DND-41 (cell line): ENCODE results near the gene EFCAB10.

Source experiments
- ATAC-seq: fragments of 200-7000 bp; cut with Tn5 transposase; 3 replicates; pipeline ENCODE4 v1.9.1; 2021; ENCODE audit warnings: low read depth; ENCODE audit not compliant: insufficient read depth
- DNase-seq: peaks from one replicate; pipeline ENCODE4 v3.0.0-alpha.2; 2020
- H2AFZ ChIP-seq: 2 replicates; pipeline ENCODE4 v1.6.0; 2012; ENCODE audit warnings: low read depth, low read length
- H3K27ac ChIP-seq: 2 replicates; pipeline ENCODE4 v1.5.1; 2012; ENCODE audit warnings: low read length, inconsistent platforms
- H3K27me3 ChIP-seq: fragments of 200-600 bp; sonication (generic); 2 replicates; pipeline ENCODE4 v1.6.0; 2012; ENCODE audit warnings: low read length, mild to moderate bottlenecking, inconsistent platforms; ENCODE audit not compliant: insufficient read depth, poor library complexity
- H3K36me3 ChIP-seq: 2 replicates; pipeline ENCODE4 v1.5.1; 2012; ENCODE audit warnings: low read length, inconsistent platforms; ENCODE audit not compliant: insufficient read depth
- H3K4me1 ChIP-seq: 2 replicates; pipeline ENCODE4 v1.5.1; 2012; ENCODE audit warnings: mild to moderate bottlenecking, low read length; ENCODE audit not compliant: insufficient read depth
- H3K4me2 ChIP-seq: 2 replicates; pipeline ENCODE4 v1.6.0; 2012; ENCODE audit warnings: mild to moderate bottlenecking, moderate library complexity, low read length, inconsistent platforms; ENCODE audit not compliant: insufficient read depth
- H3K4me3 ChIP-seq, 2 experiments: fragments of 200-600 bp in 1 of 2; shearing (Covaris generic) in 1 of 2; 2 replicates each; pipeline ENCODE4 v1.5.1; 2012 to 2016; ENCODE audit warnings: inconsistent platforms in 2 of 2, low read length in 2 of 2, mild to moderate bottlenecking in 2 of 2, low read depth in 1 of 2, moderate library complexity in 1 of 2
- H3K79me2 ChIP-seq: 2 replicates; pipeline ENCODE4 v1.6.0; 2012; ENCODE audit warnings: low read length, inconsistent platforms; ENCODE audit not compliant: insufficient read depth
- H3K9ac ChIP-seq: 2 replicates; pipeline ENCODE4 v1.6.0; 2012; ENCODE audit warnings: low read depth, mild to moderate bottlenecking, inconsistent platforms, low read length, moderate library complexity
- H3K9me3 ChIP-seq: 2 replicates; pipeline ENCODE4 v1.5.1; 2012; ENCODE audit warnings: low read length, moderate library complexity, mild to moderate bottlenecking, inconsistent platforms; ENCODE audit not compliant: insufficient read depth, severe bottlenecking
- H4K20me1 ChIP-seq: 2 replicates; pipeline ENCODE4 v1.6.0; 2012; ENCODE audit warnings: low read length; ENCODE audit not compliant: insufficient read depth
- CTCF ChIP-seq: IDR thresholded peaks from 2 replicates; pipeline ENCODE4 v1.5.1; 2012; ENCODE audit warnings: borderline replicate concordance, low read length, moderate library complexity, mild to moderate bottlenecking; ENCODE audit not compliant: poor library complexity, severe bottlenecking; ENCODE audit errors: extremely low read depth
- EZH2 ChIP-seq: IDR thresholded peaks from 3 replicates; pipeline ENCODE4 v1.6.1; 2012; ENCODE audit warnings: borderline replicate concordance, low read depth, mild to moderate bottlenecking, moderate library complexity, low read length, inconsistent platforms; ENCODE audit not compliant: severe bottlenecking

EFCAB10 gene

GRCh38 chr7:105610165-105610930 is 29.1 kb upstream of the EFCAB10 start:
- TF ChIP-seq CTCF: no peak
- Histone ChIP-seq H3K79me2 (no peaks in the 10 kb centered on the region), H3K36me3 (peaks cover 34% of the 10 kb centered on the region), H3K4me2 (no peak overlapping the region), H3K4me1 (no peaks in the 10 kb centered on the region), H2AFZ (no peak overlapping the region), H3K9ac (no peak overlapping the region), H3K9me3 (no peaks in the 10 kb centered on the region), H3K4me3 (no peak overlapping the region), H3K27ac (no peak overlapping the region), H4K20me1 (no peaks in the 10 kb centered on the region), H3K27me3 (no peaks in the 10 kb centered on the region)
- no peak for ATAC-seq
- no peak for DNase-seq

GRCh38 chr7:105602325-105603305 is 21.3 kb upstream of the EFCAB10 start:
- DNase-seq (no peak), ATAC-seq (no peak)
- Histone ChIP-seq H3K4me3 (no peak overlapping the region), H3K4me2 (no peak overlapping the region), H3K27ac (no peak overlapping the region), H3K36me3 (no peaks in the 10 kb centered on the region), H3K9me3 (no peaks in the 10 kb centered on the region), H3K9ac (no peak overlapping the region), H3K79me2 (no peaks in the 10 kb centered on the region), H3K4me1 (no peaks in the 10 kb centered on the region), H3K27me3 (no peaks in the 10 kb centered on the region), H4K20me1 (no peaks in the 10 kb centered on the region), H2AFZ (no peak overlapping the region)
- TF ChIP-seq CTCF (no peak), EZH2 (no peak)

GRCh38 chr7:105600720-105601550 is 19.6 kb upstream of the EFCAB10 start:
- no peak for TF ChIP-seq CTCF
- no peak for TF ChIP-seq EZH2
- ATAC-seq: no peak
- H3K27me3 ChIP-seq: peaks cover 4% of the 10 kb centered on the region
- no peaks in the 10 kb centered on the region for H3K79me2 ChIP-seq
- no peaks in the 10 kb centered on the region for H3K9me3 ChIP-seq
- H2AFZ ChIP-seq: no peak overlapping the region
- H3K4me1 ChIP-seq: no peaks in the 10 kb centered on the region
- H3K4me2 ChIP-seq: no peak overlapping the region
- H4K20me1 ChIP-seq: no peaks in the 10 kb centered on the region
- H3K9ac ChIP-seq: no peak overlapping the region
- no peak for DNase-seq
- H3K36me3 ChIP-seq: no peaks in the 10 kb centered on the region
- no peak overlapping the region for H3K27ac ChIP-seq
- no peak overlapping the region for H3K4me3 ChIP-seq
